NK-92 treated with Interleukin-12 subunit alpha and Interleukin-12 subunit beta, amount 100 ng/mL, for 24 hours (cell line): ENCODE data around the gene ITGB2.
"Not testable (repeated sequence)": the region's sequence is repeated elsewhere in the genome, so short reads cannot be mapped to it uniquely, and the experiment has no call there.

ENCODE experiments used
- DNase-seq: peaks from one replicate; lab custom pipeline; 2025; lab: John Stamatoyannopoulos, UW

The ITGB2 gene

DNA sequence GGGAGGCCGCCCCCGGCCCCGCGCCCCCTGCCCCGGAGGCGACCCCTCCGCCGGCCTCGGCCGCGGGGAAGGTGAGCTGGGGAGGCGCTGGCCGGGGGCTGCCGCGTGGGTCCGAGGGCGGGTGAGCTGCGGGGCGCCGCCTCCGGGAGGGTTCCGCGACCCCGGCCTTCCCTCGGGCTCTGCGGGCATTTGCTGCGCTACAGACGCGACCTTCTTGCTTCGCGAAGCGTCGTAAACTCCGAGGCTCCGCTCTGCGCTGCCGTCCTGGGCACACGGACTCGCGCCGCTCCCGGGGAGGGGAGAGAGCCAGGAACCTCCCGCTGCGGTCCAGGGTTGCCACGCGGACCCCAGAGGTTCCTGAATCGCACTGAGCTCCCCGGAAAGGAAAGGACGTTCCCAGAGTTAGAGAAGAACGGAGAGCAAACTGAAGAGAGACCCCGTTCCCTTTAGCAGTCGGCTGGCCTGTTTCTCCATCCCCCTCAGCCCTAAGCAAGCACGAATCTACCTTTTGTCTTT lies 19.5 kb upstream of the ITGB2 start:
- DNase-seq: no peak

DNA sequence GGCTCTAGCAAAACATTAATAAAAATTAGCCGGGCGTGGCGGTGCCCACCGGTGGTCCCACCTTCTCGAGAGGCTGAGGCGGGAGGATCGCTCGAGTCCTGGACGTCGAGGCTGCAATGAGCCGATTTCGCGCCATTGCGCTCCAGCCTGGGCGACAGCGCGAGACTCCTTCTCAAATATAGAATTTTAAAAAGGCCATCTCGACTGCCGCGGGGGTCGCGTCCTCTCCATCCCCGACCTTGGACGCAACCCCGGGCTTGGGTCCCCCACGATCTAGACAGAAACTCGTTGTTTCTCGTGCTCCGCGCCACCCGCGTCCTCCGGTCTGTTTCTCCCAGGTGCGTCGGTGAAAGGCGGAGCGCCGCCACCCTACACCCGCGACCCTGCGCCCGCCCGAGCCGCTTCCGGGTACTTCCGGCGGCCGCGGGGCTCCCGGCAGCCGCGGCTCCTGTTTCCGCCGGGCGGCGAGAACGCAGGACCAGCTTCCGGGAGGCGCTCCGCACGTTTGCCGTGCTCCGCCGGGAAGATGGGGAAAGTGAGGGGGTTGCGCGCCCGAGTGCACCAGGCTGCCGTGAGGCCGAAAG lies 18.9 kb upstream of the ITGB2 start, which contains the start of gene SLX9:
Gene SLX9 (plus strand): TSS at position 498 of the 584 bp plus-strand sequence. CDS start 29 bp downstream, at position 527.
- DNase-seq: peak; percentile 61

DNA sequence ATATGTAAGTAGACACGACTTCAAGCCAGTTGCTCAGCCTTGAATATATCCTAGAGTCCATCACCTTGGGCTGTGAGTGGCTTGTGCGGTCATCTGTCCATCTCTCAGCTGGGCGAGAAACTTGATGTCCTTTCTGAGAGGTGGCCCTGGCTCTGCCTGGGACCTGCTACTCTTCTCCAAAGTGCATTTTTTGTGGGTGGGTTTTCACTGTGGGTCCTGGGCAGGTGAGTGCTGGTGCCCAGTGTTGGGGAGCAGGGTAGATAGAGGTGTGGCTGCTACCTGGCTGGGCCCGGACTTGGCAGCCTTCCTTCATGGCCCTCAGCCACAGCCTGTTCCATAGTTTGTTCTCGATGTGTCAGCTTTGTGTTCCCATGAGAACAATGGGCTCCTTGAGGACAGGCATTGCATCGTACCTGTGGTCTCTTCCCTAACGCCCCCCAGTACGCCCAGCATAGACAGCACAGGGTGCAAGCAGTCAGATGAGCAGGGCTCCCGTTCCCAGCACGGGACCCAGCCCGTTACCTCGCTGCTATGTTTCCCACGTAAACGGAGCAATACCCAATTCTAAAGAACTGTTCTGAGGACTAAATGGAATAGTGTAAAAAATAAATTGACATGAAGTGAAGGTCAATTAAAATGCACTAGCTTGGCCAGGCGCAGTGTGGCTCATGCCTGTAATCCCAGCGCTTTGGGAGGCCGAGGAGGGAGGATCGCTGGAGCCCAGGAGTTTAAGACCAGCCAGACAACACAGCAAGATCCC lies 18.3 kb upstream of the ITGB2 start:
- DNase-seq: no peak

DNA sequence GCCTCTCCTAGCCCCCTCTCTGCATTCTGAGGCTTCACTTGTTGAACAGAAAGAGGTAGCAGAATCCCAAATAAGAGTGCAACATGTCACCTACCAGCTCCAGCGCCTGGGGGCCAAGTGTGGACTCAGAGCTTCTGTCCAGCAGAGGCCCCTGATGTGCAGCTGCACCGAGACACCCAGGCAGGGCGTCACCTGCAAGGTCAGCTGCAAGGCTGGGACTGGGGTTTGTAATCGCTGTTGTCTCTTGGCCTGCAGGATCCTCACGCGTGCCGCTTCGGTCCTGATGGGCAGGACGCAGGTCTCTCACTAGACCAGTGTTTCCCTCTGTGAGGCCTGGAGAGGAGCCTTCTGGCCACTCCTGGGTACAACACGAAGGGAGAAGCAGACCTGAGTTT lies 14.8 kb upstream of the ITGB2 start:
- DNase-seq: no peak

DNA sequence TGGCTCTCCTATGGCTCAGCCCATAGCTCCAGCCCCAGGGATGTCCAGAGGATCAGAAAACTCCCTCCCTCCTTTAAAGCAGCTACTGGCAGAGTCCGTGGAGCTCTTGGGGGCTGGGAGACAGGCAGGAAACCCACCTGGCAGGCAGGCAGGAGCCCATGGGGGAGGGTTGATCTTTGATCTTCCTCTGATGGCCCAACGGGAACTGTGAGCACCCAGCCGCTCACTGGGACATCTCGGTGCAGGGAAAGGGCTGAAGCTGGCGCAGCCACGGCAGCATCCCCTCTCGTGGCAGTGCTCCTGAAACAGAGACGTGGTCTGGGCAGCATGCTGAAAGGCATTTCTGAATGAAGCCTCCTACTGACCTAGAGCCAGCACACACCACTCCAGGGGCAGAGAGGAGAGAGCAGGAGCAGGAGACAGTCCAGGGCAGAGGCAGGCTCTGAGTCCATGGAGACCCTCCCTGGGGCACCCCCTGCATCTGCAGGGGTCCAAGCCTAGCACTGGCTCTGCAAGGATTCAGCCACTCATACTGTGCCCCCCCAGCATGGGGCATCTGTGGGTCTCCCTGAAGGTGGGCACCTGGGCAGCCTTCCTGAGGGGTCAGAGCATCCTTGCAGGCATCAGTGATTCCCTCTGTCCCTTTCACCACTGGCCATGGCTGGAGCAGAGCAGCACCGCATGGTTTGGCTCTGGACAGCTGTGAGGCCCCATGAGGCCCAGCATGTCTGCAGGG lies 14.3 kb upstream of the ITGB2 start:
- DNase-seq: no peak

DNA sequence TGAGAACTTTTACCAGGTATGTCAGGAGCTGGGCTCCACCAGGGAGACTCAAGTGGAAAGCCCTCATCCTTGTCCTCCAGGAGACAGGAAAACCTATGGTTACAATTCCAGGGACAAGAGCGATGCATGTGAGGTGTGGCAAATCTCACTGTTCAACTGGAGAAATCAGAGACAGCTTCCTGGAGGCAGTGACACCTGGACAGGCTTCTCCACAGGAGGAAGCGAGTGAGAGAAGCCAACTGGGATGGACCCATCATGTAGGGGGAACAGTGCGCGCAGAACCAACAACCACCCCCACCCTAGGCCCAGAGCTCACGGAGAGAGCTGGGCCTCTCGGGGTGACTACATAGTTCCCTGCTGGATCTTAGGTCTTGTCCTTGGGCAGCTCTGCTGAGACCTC lies 13.6 kb upstream of the ITGB2 start:
- no peak for DNase-seq

DNA sequence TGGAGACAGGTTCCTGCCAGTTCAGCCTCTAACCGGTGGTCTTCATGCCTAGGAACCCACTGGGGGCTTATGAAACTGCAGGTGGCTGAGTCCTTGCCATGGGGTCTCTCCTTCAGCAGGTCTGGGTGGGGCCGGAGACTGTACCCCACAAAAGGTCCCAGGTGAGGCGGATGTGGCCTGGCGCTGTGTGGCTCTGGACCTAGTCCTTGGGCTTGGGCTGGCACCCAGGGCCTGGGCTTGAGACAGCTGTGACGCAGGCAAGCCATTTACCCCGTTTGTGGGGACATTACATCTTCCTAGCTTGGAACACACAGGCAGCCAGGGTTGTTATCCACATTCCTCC lies 13.2 kb upstream of the ITGB2 start:
- DNase-seq: no peak

DNA sequence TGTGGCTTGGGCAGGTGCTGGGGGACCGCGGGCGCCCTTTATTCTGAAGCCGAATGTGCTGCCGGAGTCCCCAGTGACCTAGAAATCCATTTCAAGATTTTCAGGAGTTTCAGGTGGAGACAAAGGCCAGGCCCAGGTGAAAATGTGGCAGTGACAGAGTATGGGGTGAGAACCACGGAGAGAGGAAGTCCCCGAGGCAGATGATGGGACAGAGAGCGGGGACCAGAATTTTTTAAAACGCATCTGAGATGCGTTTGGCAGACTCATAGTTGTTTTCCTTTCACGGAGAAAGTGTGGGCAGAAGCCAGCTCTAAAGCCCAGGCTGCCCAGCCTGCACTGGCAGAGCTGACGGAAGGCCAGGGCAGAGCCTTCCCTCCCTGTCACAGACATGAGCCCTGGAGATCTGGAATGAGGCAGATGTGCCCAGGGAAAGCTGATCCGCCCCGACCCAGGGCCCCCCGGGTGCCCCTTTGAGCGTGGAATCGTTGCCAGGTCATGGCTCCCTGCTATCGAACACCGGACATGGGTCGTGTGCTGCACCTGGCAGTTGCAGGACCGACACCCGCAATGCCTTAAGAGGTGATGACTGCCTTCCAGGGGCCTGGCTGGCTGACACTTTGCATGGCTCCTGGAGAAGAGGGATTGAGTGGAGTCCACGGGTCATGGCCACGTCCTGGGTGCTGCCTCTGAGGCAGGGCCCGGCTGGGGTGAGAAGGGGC lies 12.7 kb upstream of the ITGB2 start:
- no peak for DNase-seq

DNA sequence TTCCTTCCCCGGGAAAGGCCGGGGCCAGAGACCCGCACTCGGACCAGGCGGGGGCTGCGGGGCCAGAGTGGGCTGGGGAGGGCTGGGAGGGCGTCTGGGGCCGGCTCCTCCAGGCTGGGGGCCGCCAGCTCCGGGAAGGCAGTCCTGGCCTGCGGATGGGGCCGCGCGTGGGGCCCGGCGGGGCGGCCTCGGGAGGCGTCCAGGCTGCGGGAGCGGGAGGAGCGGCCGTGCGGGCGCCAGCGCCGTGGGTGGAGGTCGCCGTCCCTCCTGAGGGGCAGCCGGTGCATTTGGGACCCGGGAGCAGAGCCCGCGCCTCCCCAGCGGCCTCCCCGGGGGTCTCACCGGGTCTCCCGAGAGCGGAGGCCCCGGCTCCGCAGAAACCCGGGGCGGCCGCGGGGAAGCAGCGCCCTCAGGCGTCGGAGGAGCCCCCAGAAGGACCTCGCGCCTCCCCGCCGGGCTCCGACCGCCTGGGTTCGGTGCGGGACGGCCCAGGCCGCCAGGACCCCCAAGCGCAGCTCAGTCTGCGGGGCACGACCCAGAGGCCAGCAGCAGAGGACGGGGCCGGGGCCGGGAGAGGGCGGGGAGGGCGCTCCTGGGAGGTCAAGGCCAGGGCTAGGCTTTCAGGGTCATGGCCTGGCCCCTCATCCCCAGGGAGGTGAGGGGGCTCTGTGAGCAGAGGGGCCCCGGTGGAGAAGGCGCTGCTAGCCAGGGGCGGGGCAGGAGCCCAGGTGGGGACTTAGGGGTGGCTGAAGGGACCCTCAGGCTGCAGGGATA lies 11.9 kb upstream of the ITGB2 start:
- DNase-seq: no peak

DNA sequence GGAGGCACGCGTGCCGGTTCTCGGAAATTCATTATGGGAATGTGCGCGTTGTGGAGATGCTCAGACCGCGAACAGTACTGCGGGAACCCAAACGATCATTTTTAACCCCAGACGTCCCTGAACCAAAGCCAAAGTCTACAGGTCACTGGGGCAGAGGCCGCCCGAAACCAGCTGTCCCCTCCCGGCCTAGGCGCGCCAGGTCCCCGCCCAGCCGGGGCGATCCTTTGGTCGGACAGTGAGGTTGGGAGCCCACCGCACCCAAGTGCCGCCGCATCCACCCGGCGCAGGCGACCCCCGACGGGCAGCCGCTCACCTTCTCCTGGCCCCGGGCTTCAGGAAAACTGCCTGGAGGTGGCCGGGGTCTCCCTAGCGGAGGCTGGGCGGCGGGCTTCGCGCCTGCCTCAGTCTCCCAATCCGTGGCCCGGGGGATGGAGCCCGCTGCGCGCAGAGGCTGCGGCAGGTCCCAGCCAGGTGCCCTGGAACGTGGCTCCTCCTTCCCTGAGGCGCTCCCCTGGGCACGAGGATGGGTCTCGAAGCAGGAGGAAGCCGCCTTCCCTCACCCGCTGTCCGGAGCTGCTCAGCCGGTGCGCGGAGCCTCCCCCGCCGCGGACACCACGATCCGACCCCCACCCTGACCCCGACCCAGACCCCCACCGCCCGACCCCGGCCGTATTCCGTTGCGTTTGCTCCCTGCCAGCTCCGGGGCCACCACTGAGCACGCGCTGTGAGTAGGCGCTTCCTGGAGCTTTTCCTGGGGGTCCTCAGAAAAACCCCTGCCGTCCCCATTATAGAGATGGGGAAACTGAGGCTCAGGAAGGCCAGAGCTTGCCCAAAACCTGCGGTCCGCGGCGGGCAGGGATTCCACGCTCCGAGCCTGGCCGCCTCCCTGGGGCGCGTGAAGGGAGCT lies 11.1 kb upstream of the ITGB2 start:
- DNase-seq: no peak

DNA sequence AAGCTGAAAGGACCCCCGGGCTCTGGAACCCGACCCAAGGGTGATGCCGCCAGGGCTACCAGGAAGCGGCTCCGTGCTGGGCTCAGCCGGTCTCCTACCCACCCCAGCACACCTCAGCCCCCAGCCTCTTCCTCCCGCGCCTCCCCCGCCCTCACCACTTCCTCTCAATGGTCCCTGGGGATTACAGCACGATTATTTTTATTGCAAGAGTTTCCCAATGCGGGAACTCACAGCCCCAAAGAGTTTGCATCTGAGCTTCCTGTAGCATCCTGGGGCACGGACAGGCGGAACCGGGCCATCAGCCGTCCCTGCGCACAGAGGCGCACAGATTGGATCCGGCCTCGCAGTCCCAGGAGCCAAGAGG lies 10.4 kb upstream of the ITGB2 start:
- DNase-seq: no peak

DNA sequence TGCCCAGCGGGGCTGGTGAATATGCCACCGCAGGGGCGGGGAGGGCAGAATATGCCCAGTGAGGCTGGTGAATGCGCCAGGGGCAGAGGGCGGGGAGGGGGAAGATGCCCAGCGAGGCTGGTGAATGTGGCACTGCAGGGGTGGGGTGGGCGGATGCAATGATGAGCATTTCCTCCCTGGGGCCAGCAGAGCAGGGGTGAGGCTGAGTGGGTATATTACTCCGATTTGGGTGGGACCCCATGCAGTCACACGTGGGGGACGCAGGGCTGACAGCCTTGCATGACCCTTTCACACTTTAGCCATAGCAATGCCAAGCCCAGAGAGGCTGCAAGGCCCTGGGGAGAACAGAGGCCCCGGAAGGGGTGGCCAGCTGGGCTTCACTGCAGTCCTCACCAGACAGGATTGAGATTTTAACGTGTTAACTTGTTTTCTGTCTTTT lies 9.9 kb upstream of the ITGB2 start:
- no peak for DNase-seq

DNA sequence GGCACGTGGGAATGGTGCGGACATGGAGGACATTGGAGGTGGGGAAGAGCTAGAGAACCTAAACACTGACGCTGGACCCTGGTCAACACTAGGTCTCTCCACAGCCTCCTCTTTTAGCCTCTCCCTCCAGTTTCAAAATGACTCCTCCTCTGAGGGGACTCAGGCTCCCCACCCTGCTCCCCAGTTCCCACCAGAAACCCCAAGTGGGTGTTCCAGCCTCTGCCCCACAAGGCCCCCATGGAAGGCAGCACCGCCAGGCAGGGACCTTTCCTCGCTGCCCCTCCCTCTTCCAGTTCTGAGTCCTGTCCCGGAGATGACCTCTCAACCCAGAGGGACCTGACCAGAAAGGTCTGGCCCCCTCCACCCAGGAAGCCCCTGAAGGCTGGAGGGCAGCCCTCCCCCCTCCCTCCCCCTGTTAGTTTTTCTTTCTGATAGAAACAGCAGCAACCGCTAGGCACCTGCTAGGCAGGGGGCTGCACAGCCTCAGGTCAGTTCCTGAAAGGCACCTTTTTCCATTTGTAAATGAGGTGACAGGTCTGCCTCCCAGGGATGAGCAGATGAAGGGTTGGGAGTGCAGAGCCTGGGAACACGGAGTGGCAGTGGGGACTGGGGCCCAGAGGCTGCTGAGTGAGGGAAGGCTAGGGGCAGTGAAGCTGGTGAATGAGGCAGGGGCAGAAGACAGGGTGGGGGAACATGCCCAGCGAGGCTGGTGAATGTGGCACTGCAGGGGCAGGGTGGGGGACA lies 9.3 kb upstream of the ITGB2 start:
- DNase-seq: no peak

DNA sequence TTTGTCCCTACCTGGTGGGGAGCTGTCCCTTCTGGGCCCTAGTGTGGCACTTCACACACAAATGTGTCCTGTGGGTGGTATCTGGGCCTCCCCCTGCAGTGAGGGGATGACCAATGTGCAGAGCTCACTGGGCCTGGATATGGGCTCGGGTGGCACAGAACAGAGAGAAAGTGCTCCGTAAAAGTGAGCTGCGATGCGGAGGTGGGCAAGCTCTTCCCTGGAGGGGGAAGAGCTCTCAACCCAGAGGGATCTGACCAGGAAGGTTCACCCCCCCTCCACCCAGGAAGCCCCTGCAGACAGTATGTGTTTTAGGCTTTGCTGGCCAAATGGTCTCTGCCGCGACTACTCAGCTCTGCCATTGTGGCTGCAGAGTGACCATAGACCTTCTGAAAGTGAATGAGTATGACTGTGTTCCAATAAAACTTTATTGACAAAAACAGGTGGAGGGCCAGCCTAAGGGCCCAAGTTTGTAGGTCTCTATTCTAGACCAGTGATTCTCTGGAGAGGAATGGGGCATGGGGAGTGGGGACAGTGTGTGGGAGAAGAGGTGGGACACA lies 8.6 kb upstream of the ITGB2 start:
- DNase-seq: no peak

DNA sequence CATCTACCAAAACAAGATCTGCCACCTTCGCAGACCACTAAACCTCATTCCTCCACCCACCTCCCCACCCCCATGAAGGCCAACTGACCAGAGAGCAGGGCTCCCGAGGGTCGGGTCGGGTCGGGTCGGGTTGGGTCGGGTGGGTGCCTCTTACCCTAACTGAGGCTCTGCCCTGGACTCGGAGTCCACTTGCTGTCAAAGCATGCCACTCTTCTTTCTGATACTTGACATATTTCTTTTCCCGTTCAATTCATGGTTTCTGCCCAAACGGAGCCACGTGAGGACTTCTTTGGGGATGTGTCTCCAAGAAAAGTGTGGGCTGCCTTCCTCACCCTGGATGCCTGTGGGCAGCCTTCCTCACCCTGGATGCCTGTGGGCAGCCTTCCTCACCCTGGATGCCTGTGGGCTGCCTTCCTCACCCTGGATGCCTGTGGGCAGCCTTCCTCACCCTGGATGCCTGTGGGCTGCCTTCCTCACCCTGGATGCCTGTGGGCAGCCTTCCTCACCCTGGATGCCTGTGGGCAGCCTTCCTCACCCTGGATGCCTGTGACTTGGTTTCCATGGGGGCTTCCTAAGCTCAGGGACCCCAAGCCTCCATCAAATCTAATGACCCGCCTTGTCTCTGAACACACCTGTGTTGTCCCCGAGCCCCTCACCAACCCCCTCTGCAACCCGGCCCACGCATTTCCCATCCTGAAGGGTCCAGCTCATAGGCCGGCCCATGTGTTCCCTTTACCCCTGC lies 8.0 kb upstream of the ITGB2 start:
- not testable (repeated sequence) for DNase-seq

DNA sequence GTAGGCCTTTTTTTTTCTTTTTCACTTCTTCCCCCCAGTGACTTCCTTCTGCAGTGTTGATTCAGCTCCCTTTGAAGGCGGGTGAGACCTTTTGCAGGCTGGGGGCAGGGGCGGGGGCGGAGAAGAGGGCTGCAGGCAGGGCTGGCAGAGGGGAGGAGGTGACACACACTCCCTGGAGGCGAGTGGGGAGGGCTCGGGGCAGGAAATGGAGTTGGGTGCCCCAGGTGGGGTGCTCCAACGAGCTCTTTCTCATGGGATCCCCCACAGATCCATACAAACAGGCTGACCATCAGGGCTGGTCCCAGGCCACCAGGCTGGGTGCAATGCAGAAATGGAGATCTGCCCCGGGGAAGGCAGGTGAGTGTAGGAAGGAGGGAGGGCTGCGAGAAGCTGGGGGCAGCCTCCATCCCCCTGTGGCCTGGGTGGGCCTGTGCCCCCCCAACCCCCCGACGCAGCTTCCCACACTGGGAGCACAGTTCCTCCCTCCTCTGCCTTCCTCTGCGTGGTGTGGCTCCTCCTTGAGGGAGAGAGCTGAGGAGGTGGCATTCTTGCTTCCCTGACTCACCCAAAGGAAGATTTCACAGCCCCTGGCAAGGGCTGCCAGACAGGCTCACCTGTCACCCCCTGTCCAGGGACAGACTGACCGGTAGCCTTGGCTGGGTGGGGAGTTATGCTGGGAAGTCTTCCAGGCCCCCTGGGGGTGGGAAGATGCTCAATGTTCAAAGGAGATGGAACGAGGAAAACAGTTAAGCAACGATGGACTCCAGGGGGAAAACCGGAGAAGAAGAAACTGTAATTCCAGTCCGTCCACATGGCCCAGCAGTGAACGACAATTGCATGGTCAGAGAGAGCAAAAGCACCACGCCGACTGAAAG lies 7.1 kb upstream of the ITGB2 start:
- DNase-seq: peak; percentile 93

DNA sequence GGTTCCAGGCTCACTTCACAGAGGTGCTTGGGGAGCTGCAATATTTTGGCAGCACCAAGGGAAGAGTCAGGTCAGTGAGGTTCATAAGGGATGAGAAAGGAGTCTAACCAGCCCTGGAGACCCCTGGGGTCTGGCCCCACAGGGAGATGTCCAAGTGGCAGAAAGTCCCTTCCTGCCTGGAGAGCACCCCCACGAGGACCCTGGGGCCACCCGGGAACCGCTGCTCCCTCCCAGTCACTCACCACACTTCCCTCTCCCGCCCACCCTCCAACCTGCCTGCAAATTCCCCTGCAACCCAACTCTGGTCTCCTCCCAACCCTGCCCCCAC lies 6.5 kb upstream of the ITGB2 start:
- DNase-seq: no peak
